ENCODE results near the gene NT5DC3.

The NT5DC3 gene

DNA sequence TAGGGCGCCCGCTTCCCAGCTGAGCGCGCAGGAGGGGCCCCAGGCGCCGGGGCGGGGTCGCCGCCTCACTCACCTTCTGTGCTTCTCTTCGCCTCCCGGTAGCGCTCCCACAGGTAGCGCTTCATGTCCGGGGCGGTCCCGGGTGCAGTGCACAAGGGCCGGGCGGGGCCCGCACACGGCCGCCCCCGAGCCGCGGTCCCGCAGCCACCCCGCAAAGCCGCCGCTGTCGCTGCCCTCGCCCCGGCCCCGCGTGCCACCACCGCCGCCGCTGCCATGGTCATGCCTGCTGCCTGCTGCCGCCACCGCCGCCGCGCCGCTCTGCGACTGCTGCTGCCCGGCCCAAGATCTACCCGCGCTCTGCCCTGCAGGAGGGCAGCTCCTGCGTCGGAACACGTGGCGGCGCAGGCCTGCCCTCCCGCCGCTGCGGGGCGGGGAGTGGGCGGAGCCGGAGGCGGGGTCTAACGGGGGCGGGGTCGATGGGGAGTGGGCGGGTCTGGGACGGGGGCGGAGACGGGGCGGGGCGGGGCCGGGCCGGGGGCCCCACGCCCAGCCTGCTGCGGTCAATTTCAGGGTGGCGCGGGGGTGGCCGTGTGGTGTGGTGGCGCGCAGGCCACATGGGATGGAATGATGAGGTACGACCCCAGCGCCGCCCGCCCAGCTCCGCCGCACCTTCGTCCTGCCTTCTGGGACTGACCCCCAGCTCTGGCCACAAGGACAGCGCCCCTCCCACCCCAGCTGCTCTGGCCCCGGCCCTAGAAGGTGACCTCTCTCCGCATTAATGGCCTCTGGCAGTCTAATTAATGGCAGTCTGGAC is at the start of gene NT5DC3:
Gene NT5DC3 (minus strand): TSS at position 359 of the 814 bp plus-strand sequence. CDS start 78 bp downstream, at position 281.
- peak; percentile 51 for DNase-seq

DNA sequence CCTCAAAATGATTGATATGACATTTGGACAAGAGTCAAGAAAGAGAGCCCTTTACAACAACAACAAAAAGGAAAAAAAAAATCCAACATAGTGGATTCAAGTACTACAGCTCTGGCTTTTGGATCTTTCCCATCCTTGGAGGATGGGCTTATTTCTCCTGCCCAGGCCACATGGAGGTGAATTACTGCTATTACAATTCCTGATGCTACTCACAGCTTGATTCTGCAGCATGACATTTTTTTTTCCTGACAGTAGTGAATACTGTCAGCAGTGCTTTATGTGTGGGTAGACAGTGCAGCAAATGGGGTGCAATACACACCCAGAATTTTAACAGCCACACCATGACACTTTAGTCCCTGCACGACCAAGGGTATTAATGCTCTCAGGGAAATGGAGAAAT is 46.7 kb upstream of the NT5DC3 start:
- no peak for DNase-seq

- no peak for DNase-seq
Observed at GRCh38 chr12:103886195-103886797, 45.3 kb upstream of the NT5DC3 start.

DNA sequence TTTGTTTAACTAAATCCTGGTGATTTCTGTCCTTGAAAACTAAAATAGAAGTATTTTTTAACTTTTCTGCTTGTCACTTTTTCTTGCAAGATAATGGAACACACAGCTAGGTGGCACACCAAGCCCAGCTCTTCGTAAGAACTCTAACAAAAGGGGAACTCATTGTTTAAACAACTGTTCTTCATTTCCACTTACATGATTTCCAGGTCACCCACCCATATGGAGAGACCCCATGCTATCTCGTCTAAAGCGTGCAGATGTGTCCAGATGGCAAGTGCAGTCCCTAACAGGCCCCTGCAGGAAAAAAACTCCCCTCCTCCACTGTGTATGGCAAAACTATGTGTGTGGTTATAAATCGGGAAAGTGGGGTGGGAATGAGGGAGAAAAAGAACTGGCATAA is 43.3 kb upstream of the NT5DC3 start:
- DNase-seq = peak; percentile 11

DNA sequence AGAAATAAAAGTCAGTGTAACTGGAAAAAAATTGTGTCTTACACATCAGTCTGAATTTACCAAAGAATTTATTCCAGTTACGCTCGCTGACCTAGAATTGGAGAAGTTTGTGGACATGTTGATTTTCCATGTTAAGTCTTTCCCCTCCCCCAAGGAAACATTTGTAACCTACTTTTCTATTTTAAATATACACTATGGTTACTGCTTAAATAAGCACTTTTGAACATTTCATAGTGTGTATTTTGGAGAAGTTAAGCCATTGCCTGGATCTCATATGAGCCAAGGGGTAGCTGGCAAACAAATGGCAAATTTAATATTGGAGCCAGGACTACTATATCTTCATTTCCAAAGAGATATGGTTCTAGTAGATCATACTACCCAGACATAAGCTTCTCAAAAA is 42.9 kb upstream of the NT5DC3 start:
- DNase-seq = no peak

DNA sequence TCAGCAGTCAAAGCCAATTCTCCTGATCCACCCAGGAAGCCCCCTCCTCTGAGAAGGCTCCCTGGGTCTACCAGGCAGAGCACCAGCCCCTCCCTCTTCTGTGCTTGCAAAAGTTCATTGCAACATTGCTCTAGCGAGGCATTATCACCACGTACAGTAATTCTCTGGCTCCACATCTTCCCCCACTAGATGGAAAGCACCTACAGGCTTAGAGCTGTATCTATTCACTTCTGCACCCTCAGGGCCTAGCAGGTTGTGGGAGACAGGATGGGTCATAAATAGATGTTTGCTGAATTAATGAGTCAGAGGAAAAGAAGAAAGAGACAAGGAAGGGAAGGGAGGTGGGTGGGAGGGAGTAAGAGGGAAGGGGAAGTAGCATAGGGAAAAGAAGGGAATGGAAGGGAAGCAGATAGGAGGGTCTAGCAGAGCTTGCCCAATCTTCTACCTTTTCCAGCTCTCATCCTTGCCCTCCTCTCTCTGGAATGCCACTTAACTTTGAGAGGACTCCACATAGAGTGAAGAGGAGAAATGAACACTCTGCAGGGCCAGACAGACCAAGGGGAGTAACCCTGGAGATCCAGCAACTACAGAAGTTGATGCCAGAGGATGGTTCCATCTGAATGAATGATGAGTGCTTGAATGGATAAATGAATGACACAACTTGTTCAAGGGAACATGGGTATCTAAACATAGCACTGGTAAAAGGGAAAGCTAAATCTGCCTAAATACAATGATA is 42.0 kb upstream of the NT5DC3 start:
- no peak for DNase-seq

DNA sequence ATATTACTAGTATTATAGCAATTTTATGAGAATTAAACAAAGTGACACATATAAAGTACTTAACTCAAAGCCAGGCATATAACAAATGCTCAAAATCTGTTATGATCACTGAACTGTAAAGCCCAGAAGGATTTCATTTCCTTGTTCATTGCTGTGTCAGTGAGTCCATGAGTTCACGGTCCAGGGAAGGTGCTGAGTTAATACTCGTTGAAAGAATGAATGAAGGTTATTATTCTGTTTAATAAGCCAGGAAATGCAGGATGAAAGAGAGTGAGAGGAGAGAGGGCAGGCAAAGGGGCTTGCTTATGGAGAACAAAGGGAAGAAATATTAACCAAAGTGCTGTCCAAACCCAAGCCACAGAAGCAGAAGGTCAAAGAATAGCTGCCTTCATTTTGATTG is 40.2 kb upstream of the NT5DC3 start:
- DNase-seq = no peak

GRCh38 chr12:103880299-103881142 is 39.5 kb upstream of the NT5DC3 start:
- peak; percentile 78 for DNase-seq

GRCh38 chr12:103879878-103880277 is 38.8 kb upstream of the NT5DC3 start:
- DNase-seq = no peak

DNA sequence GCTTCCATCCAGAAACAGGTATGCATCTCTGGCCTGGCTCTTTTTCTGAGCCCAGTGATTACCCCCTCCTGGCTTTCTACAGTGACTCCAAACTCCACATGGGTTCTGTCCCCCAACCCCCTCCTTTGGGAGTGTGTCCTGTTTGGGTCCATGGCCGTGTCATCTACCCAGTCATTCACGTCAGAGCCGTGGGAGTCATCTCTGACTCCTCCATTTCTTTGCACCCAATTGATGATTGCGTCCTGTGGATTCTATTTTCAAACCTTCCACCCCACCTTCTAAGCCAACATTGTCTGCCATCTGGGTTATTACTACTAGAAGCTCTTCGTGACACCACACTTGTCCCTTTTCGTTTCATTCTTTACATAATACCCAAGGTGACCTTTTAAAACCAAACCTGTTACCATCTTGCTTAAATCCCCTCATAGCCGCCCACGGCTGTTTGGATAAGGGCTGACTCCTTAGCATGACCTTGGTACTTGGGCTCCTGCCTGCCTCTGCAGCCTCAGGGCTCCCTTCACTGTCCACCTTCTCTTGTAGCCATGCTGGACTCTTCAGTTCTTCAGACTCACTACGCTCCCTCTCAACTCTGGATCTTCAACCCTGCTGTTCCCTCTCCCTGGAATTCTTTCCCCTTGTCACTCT is 38.1 kb upstream of the NT5DC3 start:
- no peak for DNase-seq

GRCh38 chr12:103877934-103878510 is 37.0 kb upstream of the NT5DC3 start:
- peak; percentile 21 for DNase-seq

GRCh38 chr12:103877288-103877687 is 36.3 kb upstream of the NT5DC3 start:
- no peak for DNase-seq

DNA sequence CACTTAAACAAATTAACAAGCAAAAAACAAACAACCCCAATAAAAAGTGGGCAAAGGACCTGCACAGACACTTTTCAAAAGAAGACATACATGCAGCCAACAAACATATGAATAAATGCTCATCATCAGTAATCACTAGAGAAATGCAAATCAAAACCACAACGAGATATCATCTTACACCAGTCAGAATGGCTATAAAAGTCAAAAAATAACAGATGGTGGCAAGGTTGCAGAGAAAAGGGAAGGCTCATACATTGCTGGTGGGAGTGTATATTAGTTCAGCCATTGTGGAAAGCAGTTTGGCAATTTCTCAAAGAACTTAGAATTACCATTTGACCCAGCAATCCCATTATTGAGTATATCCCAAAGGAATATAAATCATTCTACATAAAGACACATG is 34.6 kb upstream of the NT5DC3 start:
- no peak for DNase-seq

- DNase-seq = no peak
Observed at GRCh38 chr12:103868215-103868614, 27.2 kb upstream of the NT5DC3 start.

DNA sequence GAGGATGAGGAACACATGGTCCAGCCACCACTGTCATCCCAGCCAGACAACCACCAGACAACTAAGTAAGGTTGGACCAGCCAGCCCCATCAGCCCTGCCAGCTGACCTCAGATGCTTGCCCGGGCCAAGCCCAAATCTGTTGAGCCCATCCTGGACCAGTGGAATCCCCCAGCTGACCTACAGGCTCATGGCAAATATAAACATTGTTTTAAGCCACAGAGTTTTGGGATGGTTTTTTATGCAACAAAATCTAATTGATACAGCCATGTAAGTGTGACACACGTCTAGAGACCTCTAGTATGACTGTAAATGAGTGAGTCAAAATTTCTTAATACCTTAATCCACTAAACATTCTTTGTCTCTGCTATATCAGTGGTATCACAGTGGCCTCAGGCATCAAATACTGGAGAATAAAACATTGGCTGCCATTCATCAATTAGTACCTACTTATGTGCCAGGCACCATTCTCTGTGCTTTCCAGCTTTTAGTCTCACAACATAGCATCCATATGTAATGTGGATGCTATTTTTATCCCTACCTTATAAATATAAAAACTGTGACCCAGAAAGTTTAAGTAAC is 24.2 kb upstream of the NT5DC3 start:
- no peak for DNase-seq

GRCh38 chr12:103864710-103865109 is 23.7 kb upstream of the NT5DC3 start:
- no peak for DNase-seq

DNA sequence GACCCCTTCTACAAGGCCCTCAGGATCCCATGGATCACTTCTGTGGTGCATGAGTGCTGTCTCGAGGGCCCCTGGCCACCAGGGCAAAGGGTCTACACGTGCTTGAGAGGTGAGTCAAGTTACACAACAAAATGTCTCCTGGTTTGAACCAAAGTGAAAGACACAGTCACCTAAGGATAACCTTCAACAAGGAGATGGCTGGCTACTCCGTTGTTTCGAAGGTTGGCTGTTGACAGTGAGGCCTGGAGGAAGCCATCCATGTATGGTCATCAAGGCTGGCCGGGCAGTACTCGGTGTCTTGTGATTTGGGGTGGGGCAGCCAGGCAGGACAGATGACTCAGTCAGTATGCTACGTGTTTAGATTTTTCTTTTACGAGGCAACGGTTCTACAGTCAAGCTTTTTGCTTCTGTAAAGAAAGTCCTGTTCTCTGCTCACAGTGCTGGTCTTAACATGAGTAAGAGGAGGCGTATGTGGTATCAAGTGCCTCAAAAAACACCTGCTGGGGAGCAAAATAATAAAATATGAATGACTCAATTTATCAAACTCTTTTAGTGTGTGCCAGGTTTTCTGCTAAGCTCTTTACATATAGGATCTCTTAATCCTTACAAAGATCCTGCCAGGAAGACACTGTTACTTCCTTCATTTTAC is 18.0 kb upstream of the NT5DC3 start:
- DNase-seq = no peak

DNA sequence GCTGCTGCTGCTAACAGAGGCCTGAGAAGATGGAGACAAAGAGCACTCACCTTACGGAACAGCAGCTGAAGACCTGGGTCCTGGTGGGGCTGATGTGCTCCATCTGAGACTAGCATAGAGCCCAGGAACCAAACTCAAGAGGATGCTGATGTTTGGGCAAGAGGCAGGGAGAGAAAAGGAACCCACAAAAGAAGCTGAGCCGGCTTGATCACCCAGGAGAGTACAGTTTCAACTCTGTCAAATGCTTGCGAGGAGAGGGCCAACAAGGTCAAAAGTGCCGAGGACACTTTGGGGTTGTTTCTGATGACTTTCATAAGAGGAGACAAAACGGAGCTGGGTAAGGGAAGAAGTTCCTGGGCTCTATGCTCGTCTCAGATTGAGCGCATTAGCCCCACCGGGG is 17.3 kb upstream of the NT5DC3 start:
- no peak for DNase-seq

DNA sequence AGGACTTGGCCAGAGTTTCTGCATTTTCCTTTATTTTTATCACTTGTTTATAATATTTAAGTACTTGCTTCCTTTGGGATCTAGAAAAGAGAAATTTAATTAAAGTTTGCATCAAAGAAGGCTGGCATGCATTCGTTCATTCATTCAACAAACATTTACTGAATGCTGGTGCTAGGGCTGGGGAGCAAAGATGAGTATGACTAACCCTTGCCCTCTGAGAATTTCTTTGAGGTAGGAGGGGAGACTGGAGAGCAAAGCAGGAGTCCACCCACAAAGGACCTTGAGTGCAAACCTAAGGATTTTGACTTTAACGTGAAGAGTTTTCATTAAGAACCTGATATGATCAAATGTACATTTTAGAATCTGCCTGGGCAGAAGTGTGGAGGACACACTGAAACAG is 16.1 kb upstream of the NT5DC3 start:
- DNase-seq = no peak

DNA sequence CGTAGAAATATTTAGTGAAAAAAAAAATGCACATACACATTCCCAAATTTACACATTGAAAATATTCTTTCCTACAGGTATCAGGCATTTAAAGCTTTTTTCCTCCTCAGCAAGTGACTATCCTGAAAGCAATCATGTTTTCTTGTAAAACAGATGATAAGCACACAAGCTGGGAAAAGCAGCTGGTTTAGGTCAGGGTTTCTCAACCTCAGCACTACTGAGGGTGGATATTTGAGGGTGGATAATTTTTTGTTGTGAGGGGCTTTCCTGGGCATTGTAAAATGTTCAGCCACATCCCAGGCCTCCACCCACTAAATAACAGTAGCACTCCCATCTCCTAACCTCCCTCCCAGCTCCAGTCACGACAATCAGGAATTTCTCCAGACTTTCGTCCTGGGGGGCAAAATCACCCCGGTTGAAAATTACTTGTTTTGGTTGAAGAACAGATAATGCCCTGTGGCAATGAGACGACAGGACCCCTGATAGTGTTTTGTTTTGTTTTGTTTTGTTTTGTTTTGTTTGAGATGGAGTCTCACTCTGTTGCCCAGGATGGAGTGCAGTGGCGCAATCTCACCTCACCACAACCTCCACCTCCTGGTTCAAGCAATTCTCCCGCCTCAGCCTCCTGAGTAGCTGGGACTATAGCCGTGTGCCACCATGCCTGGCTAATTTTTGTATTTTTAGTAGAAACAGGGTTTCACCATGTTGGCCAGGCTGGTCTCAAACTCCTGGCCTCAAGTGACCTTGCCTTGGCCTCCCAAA is 15.0 kb upstream of the NT5DC3 start:
- DNase-seq = no peak
